Inflammatory macrophage treated with lipopolysaccharide for 4 hours (primary cell): Measurements from ENCODE around the gene FBRS.

Experiments used
- DNase-seq: peaks from one replicate; pipeline ENCODE4 v3.0.0-alpha.2; 2020

FBRS gene

GRCh38 chr16:30645727-30646126 is 12.5 kb upstream of the FBRS start:
- DNase-seq, result no peak

GRCh38 chr16:30647274-30647571 is 11.0 kb upstream of the FBRS start:
- DNase-seq, result no peak

- peak; percentile 6 for DNase-seq
These were observed 8.4 kb upstream of the FBRS start for GRCh38 chr16:30649725-30650368.

- DNase-seq, result peak; percentile 100
These were observed 7.7 kb upstream of the FBRS start, which contains the start of gene PRR14 for GRCh38 chr16:30650369-30651123. TSS of gene PRR14 (plus strand) at chr16:30650960. CDS start at chr16:30651646, 686 bp downstream.

- DNase-seq, result peak; percentile 82
These were observed 6.9 kb upstream of the FBRS start for GRCh38 chr16:30651124-30652004.

GRCh38 chr16:30652005-30652296 is 6.3 kb upstream of the FBRS start:
- no peak for DNase-seq

- no peak for DNase-seq
These were observed 5.5 kb upstream of the FBRS start for GRCh38 chr16:30652718-30653117.

- no peak for DNase-seq
These were observed 3.4 kb upstream of the FBRS start for GRCh38 chr16:30654856-30655255.

GRCh38 chr16:30655815-30656347 is 2.4 kb upstream of the FBRS start:
- no peak for DNase-seq

- no peak for DNase-seq
These were observed 1.8 kb upstream of the FBRS start for GRCh38 chr16:30656388-30656787.

GRCh38 chr16:30656974-30657865 is 1.0 kb upstream of the FBRS start:
- DNase-seq, result no peak

GRCh38 chr16:30658731-30659506 is 688 bp downstream of the FBRS start:
- peak; percentile 98 for DNase-seq

- DNase-seq, result peak; percentile 15
These were observed 1.5 kb downstream of the FBRS start for GRCh38 chr16:30659507-30660423.

GRCh38 chr16:30660424-30661261 is 2.4 kb downstream of the FBRS start:
- DNase-seq, result peak; percentile 85

- no peak for DNase-seq
These were observed 4.2 kb downstream of the FBRS start for GRCh38 chr16:30662449-30662848.

- DNase-seq, result no peak
These were observed 4.8 kb downstream of the FBRS start for GRCh38 chr16:30663038-30663437.

- no peak for DNase-seq
These were observed 5.6 kb downstream of the FBRS start for GRCh38 chr16:30663820-30664219.

- DNase-seq, result no peak
These were observed 6.4 kb downstream of the FBRS start for GRCh38 chr16:30664616-30665109.

GRCh38 chr16:30665155-30665829 is 7.1 kb downstream of the FBRS start:
- DNase-seq, result no peak
